GM19193 (cell line): Measurements from ENCODE around the gene RAB9B.

Experiments used
- POLR2A ChIP-seq: IDR thresholded peaks from 4 replicates; pipeline ENCODE4 v1.6.1; 2011; ENCODE audit not compliant: insufficient read depth, insufficient read length; ENCODE audit errors: extremely low read depth

The RAB9B gene

GRCh38 chrX:103825881-103826280 is 6.2 kb downstream of the RAB9B start:
- no peak for TF ChIP-seq POLR2A

GRCh38 chrX:103823591-103823990 is 8.5 kb downstream of the RAB9B start:
- no peak for TF ChIP-seq POLR2A

- no peak for TF ChIP-seq POLR2A
Measured at GRCh38 chrX:103818842-103819619, 13.0 kb downstream of the RAB9B start.

GRCh38 chrX:103817502-103817901 is 14.6 kb downstream of the RAB9B start:
- TF ChIP-seq POLR2A: no peak

GRCh38 chrX:103811858-103812257 is 20.2 kb downstream of the RAB9B start:
- no peak for TF ChIP-seq POLR2A

- no peak for TF ChIP-seq POLR2A
Measured at GRCh38 chrX:103806862-103807474, 25.1 kb downstream of the RAB9B start.

- TF ChIP-seq POLR2A: no peak
Measured at GRCh38 chrX:103805860-103806259, 26.2 kb downstream of the RAB9B start.

- no peak for TF ChIP-seq POLR2A
Measured at GRCh38 chrX:103800318-103800717, 31.7 kb downstream of the RAB9B start.

- TF ChIP-seq POLR2A: no peak
Measured at GRCh38 chrX:103797691-103798090, 34.4 kb downstream of the RAB9B start.

- TF ChIP-seq POLR2A: no peak
Measured at GRCh38 chrX:103794119-103794518, 37.9 kb downstream of the RAB9B start.

- no peak for TF ChIP-seq POLR2A
Measured at GRCh38 chrX:103793545-103793940, 38.5 kb downstream of the RAB9B start.

- no peak for TF ChIP-seq POLR2A
Measured at GRCh38 chrX:103792916-103793544, 39.0 kb downstream of the RAB9B start.

- no peak for TF ChIP-seq POLR2A
Measured at GRCh38 chrX:103791826-103792485, 40.1 kb downstream of the RAB9B start.

GRCh38 chrX:103791228-103791627 is 40.8 kb downstream of the RAB9B start:
- no peak for TF ChIP-seq POLR2A

GRCh38 chrX:103789004-103789403 is 43.1 kb downstream of the RAB9B start:
- no peak for TF ChIP-seq POLR2A
